Activated CD8-positive, alpha-beta memory T cell treated with anti-CD3 and anti-CD28 coated beads, Interleukin-2, amount 50 U/mL, for 48 hours (primary cell): Measurements from ENCODE around the gene MAPT.
"Not testable (repeated sequence)": the region's sequence is repeated elsewhere in the genome, so short reads cannot be mapped to it uniquely, and the experiment has no call there.

ENCODE experiments used
- DNase-seq: peaks from one replicate; pipeline ENCODE4 v3.0.0-alpha.2; 2020

The MAPT gene

GRCh38 chr17:45902892-45903346 is 8.6 kb downstream of the MAPT start:
- DNase-seq, result no peak

- DNase-seq, result no peak
Observed at GRCh38 chr17:45904866-45905265, 10.5 kb downstream of the MAPT start.

DNA sequence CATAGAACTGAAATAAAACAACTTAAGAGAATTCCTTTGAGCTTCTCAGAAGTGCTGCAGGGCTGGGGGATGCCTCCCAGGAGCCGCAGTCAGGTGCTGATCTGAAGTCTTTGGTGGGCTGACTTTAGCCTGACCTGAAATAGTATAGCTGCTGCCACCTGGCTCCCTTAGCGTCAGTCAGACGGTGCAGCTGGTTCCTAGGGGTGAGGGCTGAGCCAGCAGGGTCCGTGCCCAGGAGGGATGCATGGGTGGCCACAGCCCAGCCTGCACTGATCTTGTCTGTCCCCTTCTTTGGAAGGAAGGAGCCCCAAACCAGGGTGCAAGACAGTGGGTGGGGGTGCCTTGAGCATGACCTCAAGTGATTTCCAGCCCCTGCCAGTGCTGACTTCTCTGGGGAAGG is 11.5 kb downstream of the MAPT start:
- no peak for DNase-seq

- no peak for DNase-seq
Observed at GRCh38 chr17:45906237-45906636, 11.9 kb downstream of the MAPT start.

DNA sequence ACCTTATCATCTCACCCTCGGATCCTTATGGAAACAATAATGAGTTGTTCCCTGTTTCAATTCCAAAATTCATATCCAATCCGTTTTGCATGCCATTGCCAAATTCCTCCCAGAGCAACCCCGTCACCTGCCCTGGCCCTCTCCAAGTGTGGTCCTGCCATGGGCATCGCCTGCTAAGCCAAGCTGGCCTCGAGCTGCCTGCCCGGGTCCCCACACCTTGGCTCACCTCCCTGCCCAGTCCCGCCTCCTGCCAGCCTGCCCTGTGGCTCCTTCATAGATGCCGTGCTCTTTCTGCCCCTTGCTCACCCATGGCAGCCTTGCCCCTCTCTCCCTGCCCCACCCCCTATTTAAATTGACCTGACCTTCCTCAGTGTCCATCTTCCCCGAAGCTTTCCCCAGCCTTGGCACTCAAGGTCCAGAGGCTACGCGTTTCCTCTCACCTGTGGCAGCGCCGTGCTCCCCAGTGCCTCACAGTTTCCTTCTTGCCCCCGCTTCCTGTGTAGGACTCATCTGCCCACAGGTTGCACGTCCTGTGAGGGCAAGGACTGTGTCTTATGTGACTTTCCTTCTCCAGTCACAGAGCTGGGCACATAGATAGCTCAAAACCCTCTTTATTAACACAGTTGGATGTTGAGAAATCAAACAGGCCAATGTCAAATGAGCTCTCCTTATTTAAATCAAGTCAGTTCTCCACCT is 12.7 kb downstream of the MAPT start:
- DNase-seq, result no peak

DNA sequence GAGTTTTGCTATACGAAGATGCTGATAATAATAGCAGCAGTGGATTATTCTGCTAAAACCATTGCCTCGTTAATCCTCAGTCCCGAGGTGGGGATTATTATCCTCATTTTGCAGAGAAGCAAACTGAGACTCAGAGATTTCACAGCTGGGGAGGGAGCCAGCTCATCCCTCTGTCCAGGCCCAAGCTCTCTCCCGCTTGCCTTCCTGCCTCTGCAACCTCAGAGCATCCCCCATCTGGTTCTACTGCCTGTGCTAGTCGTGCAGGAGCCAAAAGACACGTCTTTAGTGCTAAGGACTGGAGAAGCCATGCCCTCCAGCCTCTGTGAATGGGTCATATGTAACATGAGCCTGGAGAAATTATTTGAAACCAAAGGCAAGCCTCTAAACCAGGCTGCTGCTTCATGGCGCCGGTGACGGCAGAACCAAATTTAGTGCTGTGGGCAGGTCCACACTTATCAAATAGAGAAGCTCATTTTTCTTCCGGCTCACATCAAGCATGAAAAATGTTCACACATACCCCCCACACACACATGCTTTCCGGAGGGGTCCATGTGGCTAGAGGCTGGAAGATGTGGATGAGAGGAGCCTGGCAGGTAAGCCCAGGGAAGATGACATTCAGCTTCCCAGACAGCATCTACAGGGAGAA is 13.5 kb downstream of the MAPT start:
- no peak for DNase-seq

GRCh38 chr17:45908460-45908859 is 14.1 kb downstream of the MAPT start:
- no peak for DNase-seq

GRCh38 chr17:45908935-45909334 is 14.6 kb downstream of the MAPT start:
- no peak for DNase-seq

DNA sequence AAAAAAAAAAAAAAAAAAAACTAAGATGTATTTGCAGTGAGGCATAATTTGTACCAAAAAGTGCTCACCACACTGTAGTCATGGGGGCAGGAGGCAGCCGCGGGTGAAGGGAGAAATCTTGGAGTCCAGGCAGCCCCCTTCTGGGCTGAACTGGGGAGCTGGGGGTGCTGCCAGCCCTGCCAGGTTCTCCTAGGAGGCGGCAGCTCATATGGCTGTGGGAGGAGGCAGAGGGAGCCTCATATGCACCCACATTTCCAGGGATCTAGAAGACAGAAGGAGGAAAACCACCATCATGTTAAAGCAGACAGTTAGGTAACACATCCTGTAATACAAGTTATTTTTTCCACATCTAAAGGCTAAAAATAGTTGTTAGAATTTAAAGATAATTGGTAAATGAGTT is 16.3 kb downstream of the MAPT start:
- DNase-seq, result no peak

DNA sequence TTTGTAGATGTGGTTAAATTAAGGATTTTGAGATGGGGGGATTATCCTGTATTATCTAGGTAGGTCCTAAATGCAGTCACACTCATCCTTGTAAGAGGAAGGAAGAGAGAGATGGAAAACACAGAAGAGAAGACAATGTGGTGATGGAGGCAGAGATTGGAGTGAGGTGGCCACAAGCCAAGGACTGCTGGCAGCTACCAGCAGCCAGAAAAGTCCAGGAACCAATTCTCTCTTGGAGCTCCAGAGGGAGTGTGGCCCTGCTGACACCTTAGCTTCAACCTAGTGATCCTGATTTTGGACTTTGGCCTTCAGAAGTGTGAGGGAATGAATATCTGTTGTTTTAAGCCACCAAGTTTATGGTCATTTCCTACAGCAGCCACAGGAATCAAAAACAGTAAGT is 18.0 kb downstream of the MAPT start:
- no peak for DNase-seq

- DNase-seq, result not testable (repeated sequence)
Observed at GRCh38 chr17:45913030-45913429, 18.7 kb downstream of the MAPT start.

DNA sequence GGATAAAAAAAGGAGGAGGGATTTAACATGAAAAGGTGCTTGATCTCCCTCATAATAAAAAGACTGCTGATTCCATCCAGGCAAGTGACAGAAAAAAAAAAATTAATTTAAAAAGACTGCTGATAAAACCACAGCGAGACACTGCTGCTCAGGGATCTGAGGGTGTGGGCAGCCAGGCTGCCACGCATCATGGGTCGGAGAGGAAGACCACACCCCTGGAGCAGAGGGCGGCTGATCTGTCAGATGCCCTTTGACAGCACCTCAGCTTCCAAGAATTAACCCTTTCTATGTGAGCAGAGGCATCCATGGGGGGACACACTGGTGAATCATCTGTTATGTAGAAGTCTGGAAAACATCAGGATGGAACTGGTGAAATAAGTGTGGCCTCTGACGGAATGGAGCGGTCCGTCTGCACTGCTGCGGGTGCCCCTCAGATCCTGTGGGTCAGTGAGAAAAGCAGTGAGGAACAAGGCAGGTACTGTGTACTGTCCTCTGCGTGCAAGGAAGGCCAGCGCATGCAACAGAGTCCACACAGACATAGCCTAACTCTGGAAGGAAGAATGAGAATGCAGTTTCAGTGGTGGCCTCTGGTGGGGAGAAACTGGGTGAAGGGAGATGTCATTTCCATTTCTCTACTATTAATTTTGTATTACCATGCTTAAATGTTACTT is 19.8 kb downstream of the MAPT start:
- no peak for DNase-seq

GRCh38 chr17:45915263-45915662 is 20.9 kb downstream of the MAPT start:
- DNase-seq, result no peak

DNA sequence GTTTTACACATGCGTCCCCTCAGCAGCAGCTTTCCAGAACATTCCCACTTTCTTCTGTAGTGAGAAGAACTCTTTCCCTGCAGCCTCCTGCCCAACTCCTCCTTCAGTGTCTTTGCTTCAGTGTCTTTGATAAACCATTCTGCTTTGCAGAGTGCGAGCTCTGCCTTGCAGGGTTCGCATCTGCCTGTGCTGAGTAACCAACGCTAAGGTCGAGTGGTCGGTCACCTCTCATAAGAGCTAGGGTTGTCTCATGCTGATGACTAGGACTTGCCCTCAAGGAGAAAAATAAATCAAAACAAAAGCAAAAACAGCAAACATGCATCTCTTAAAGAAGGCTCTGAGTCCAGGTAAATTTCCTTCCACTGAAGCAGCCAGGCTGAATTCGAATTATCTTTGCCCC is 22.7 kb downstream of the MAPT start:
- DNase-seq, result no peak

GRCh38 chr17:45918241-45918745 is 23.9 kb downstream of the MAPT start:
- DNase-seq, result no peak

- no peak for DNase-seq
Observed at GRCh38 chr17:45919136-45919535, 24.8 kb downstream of the MAPT start.

DNA sequence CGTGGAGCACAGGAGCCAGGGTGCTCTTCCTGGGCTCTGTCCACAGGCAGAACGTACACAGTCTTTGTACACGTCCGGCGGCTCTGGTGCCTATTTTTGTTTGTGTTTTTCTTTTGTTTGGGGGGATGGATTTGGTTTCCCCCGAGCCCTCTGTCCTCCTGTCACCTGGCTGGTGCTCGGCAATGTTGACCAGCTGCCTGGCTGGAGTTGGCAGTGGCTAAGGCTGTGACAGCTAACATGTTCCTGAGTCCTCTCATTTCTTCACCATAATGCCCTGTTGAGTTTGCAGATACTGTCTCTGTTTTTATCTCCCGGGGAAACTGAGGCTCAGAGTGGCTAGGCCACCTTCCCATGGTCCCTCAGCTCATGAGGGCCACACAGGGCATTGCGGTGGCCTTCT is 25.7 kb downstream of the MAPT start:
- no peak for DNase-seq

GRCh38 chr17:45923511-45924268 is 29.3 kb downstream of the MAPT start:
- DNase-seq, result no peak

- no peak for DNase-seq
Observed at GRCh38 chr17:45924332-45924820, 30.0 kb downstream of the MAPT start.

- no peak for DNase-seq
Observed at GRCh38 chr17:45925311-45925710, 31.0 kb downstream of the MAPT start.

DNA sequence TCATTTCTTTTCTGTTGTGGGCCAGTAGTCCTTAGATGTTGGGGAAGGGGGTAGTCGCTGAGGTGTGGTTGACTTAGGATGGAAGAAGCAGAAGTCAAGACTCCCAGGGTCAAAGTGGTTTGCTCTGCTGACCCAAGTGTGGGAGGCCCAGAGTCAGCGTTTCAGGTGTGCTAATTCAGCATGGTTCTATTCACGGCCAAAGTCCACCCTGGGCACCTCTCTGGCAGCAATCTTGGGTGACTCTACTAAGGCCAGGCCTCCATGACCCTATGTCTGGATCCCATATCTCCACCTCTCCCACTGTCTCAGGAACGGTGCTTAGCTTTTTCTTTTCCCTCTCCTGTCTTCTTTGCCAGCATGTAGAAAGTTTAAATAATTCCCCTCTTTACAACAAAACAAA is 32.9 kb downstream of the MAPT start:
- no peak for DNase-seq

DNA sequence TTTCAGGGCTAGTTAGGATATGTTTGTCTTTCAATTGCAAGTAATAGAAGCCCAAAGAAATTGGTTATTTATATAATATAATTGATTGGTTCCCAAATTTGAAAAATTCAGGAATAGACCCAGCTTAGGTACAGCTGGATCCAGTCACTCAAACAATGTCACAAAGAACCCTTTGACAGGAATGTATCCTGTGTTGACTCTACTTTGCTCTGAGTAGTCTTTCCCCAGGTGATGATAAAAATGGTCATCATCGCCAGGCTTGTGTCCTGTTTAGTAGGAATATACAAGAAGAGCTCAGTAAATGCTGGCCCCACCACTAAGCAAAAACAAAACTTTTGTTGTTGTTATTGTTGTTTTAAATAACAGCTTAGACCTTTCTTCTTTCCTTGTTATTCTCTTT is 35.0 kb downstream of the MAPT start:
- no peak for DNase-seq

GRCh38 chr17:45930420-45930951 is 36.1 kb downstream of the MAPT start:
- DNase-seq, result no peak
